Tibial artery (tissue), 4 donors: ENCODE results near the gene GTF2A1L.

Experiments
- DNase-seq, 2 donors: peaks; one replicate each; pipeline ENCODE4 v3.0.0-alpha.2; 2019
- H3K27ac ChIP-seq, 2 donors: fragments of 200-600 bp; sonication (generic) in 1 of 2; 1 replicate in 1 of 2; 2 replicates in 1 of 2; pipeline ENCODE4 v1.5.1; 2018 to 2019; ENCODE audit warnings: mild to moderate bottlenecking in 1 of 2
- H3K27me3 ChIP-seq, 2 donors: fragments of 200-600 bp; sonication (generic) in 1 of 2; one replicate each; pipeline versions ENCODE4 v1.5.1 to v1.6.0; 2016 to 2019
- H3K36me3 ChIP-seq, 3 donors: fragments of 200-600 bp; sonication (generic) in 2 of 3; one replicate each; pipeline ENCODE4 v1.5.1; 2016 to 2019; ENCODE audit warnings: mild to moderate bottlenecking in 2 of 3
- H3K4me1 ChIP-seq, 4 donors: fragments of 200-600 bp; sonication (generic) in 2 of 4; 1 replicate in 3 of 4; 2 replicates in 1 of 4; pipeline ENCODE4 v1.5.1; 2016 to 2019
- H3K4me3 ChIP-seq, 2 donors: fragments of 200-600 bp; sonication (generic) in 1 of 2; 1 replicate in 1 of 2; 2 replicates in 1 of 2; pipeline ENCODE4 v1.5.1; 2018 to 2019; ENCODE audit warnings: mild to moderate bottlenecking in 2 of 2
- H3K9me3 ChIP-seq, 3 donors: fragments of 200-600 bp; sonication (generic) in 1 of 3; one replicate each; pipeline ENCODE4 v1.5.1; 2016 to 2019
- CTCF ChIP-seq, 2 experiments: fragments of 200-600 bp in 1 of 2; fragments of 450-650 bp in 1 of 2; IDR thresholded peaks; one replicate each; pipeline ENCODE4 v1.5.1; 2017 to 2019; ENCODE audit warnings: antibody characterized with exemption in 2 of 2, mild to moderate bottlenecking in 1 of 2, moderate library complexity in 1 of 2
- intact Hi-C: fragments of 100-400 bp; cut with DNase I; formaldehyde crosslinking; loops from one replicate; pipeline ENCODE4 v1.15.0; 2023; ENCODE audit warnings: low total_unique reads

GTF2A1L gene

GRCh38 chr2:48578313-48578712 is 39.3 kb upstream of the GTF2A1L start:
- Histone ChIP-seq H3K27me3 (no peaks in the 10 kb centered on the region), H3K9me3 (no peaks in the 10 kb centered on the region), H3K27ac (no peak overlapping the region), H3K36me3 (peaks cover 9 to 18% (median 13%) of the 10 kb centered on the region in 3 donors), H3K4me3 (no peak overlapping the region), H3K4me1 (no peaks in the 10 kb centered on the region)
- no peak for TF ChIP-seq CTCF (IDR thresholded peaks at IDR 0.05)
- intact Hi-C loops = no loop called here
- no peak for DNase-seq

- DNase-seq = no peak
- no peak overlapping the region for H3K4me3 ChIP-seq
- no peak overlapping the region for H3K27ac ChIP-seq
- TF ChIP-seq CTCF (IDR thresholded peaks at IDR 0.05) = no peak
- intact Hi-C loops = no loop called here
- no peaks in the 10 kb centered on the region for H3K27me3 ChIP-seq
- no peaks in the 10 kb centered on the region for H3K9me3 ChIP-seq
- H3K4me1 ChIP-seq = no peaks in the 10 kb centered on the region
- H3K36me3 ChIP-seq = peaks cover 13 to 18% (median 16%) of the 10 kb centered on the region in 3 donors
These were observed 33.7 kb upstream of the GTF2A1L start for GRCh38 chr2:48583961-48584360.

GRCh38 chr2:48584551-48584950 is 33.1 kb upstream of the GTF2A1L start:
- H3K36me3 ChIP-seq = peaks cover 13 to 18% (median 16%) of the 10 kb centered on the region in 3 donors
- no peak overlapping the region for H3K4me3 ChIP-seq
- H3K27me3 ChIP-seq = no peaks in the 10 kb centered on the region
- TF ChIP-seq CTCF (IDR thresholded peaks at IDR 0.05) = no peak
- no peak overlapping the region for H3K27ac ChIP-seq
- no peaks in the 10 kb centered on the region for H3K9me3 ChIP-seq
- intact Hi-C loops = no loop called here
- no peaks in the 10 kb centered on the region for H3K4me1 ChIP-seq
- no peak for DNase-seq

- no peak for DNase-seq
- H3K27me3 ChIP-seq = no peaks in the 10 kb centered on the region
- H3K9me3 ChIP-seq = no peaks in the 10 kb centered on the region
- intact Hi-C loops = no loop called here
- TF ChIP-seq CTCF (IDR thresholded peaks at IDR 0.05) = no peak
- H3K4me1 ChIP-seq = no peaks in the 10 kb centered on the region
- no peak overlapping the region for H3K27ac ChIP-seq
- no peak overlapping the region for H3K4me3 ChIP-seq
- peaks cover 4 to 8% (median 6%) of the 10 kb centered on the region in 3 donors for H3K36me3 ChIP-seq
These were observed 31.2 kb upstream of the GTF2A1L start for GRCh38 chr2:48586433-48586832.

GRCh38 chr2:48587560-48587959 is 30.1 kb upstream of the GTF2A1L start:
- Histone ChIP-seq H3K4me1 (no peaks in the 10 kb centered on the region), H3K36me3 (peaks cover 0 to 14% (median 0%) of the 10 kb centered on the region in 3 donors), H3K9me3 (no peaks in the 10 kb centered on the region), H3K27ac (no peak overlapping the region), H3K4me3 (no peak overlapping the region), H3K27me3 (no peaks in the 10 kb centered on the region)
- TF ChIP-seq CTCF (IDR thresholded peaks at IDR 0.05) = no peak
- no peak for DNase-seq
- intact Hi-C loops = no loop called here

- Histone ChIP-seq H3K36me3 (peaks cover 0 to 14% (median 0%) of the 10 kb centered on the region in 3 donors), H3K27ac (no peak overlapping the region), H3K27me3 (no peaks in the 10 kb centered on the region), H3K9me3 (no peaks in the 10 kb centered on the region), H3K4me1 (no peaks in the 10 kb centered on the region), H3K4me3 (no peak overlapping the region)
- DNase-seq = no peak
- no peak for TF ChIP-seq CTCF (IDR thresholded peaks at IDR 0.05)
- intact Hi-C loops = no loop called here
These were observed 29.7 kb upstream of the GTF2A1L start for GRCh38 chr2:48587961-48588360.
